Keratinocyte (primary cell): Measurements from ENCODE around the gene TECR.
"Not testable (repeated sequence)": the region's sequence is repeated elsewhere in the genome, so short reads cannot be mapped to it uniquely, and the experiment has no call there.

Experiments used
- CTCF ChIP-seq, 3 experiments: IDR thresholded peaks in 1 of 3; conservative IDR thresholded peaks in 1 of 3; optimal IDR thresholded peaks in 1 of 3; 2 replicates in 2 of 3; 3 replicates in 1 of 3; pipeline versions ENCODE3 to v1.5.1; 2011; ENCODE audit warnings: low read length in 3 of 3, mild to moderate bottlenecking in 3 of 3, moderate library complexity in 2 of 3, control low read depth in 1 of 3, inconsistent platforms in 1 of 3; ENCODE audit not compliant: insufficient read depth in 2 of 3; ENCODE audit errors: extremely low read depth in 1 of 3
- EZH2 ChIP-seq: IDR thresholded peaks from one replicate; pipeline ENCODE4 v1.6.1; 2012; ENCODE audit warnings: inconsistent platforms, mild to moderate bottlenecking, low read length, moderate library complexity

DNA sequence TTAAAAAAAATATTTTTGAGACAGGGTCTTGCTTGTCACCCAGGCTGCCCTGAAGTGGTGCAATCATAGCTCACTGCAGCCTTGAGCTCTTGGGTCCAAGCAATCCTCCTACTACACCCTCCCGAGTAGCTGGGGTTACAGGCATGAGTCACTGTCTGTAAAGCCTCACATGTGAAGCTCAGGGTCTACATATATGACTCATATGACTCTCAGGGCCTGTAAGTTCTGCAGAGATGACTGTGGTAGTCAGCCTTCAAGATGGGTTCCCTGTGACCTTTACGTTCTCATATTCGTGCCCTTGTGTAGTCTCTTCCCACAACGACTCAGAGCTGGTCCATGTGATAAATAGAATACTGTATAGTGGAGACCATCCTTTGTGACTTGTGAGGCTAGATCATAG is 60.0 kb downstream of the TECR start:
- TF ChIP-seq CTCF (optimal IDR thresholded peaks at IDR 0.05 in 1 of 3, IDR thresholded peaks at IDR 0.05 in 1 of 3, conservative IDR thresholded peaks at IDR 0.05 in 1 of 3; ENCODE audit: extremely low read depth in 1 of 3, insufficient read depth in 2 of 3, low read length in 3 of 3); EZH2: not testable (repeated sequence)
